Large intestine (tissue), 3 donors: ENCODE data around the gene TSHR. TPM values are rescaled to one million over a fixed set of nuclear protein-coding genes. Genes with fewer than 3 reads are reported as not detected.

Experiments
- DNase-seq, 2 donors: peaks; one replicate each; pipeline versions ENCODE4 v3.0.0 to v3.0.0-alpha.2; 2013
- H3K27ac ChIP-seq: one replicate; pipeline ENCODE4 v1.5.1; 2013; ENCODE audit warnings: low read length
- H3K27me3 ChIP-seq: 2 replicates; pipeline ENCODE4 v1.6.1; 2013; ENCODE audit warnings: low read length; ENCODE audit not compliant: control insufficient read depth, insufficient read depth
- H3K36me3 ChIP-seq: 2 replicates; pipeline ENCODE4 v1.6.1; 2013; ENCODE audit warnings: low read length; ENCODE audit not compliant: control insufficient read depth, insufficient read depth
- H3K4me1 ChIP-seq: one replicate; pipeline ENCODE4 v1.6.1; 2013; ENCODE audit warnings: low read length; ENCODE audit not compliant: control insufficient read depth, insufficient read depth
- H3K4me3 ChIP-seq: one replicate; pipeline ENCODE4 v1.5.1; 2013; ENCODE audit warnings: low read length
- H3K9me3 ChIP-seq: one replicate; pipeline ENCODE4 v1.6.1; 2013; ENCODE audit warnings: mild to moderate bottlenecking, low read depth, low read length, moderate library complexity; ENCODE audit not compliant: control insufficient read depth
- whole genome bisulfite sequencing: methylation state at CpG from one replicate; pipeline ENCODE4 v1.1.5; 2013; ENCODE audit warnings: low lambda C conversion rate; ENCODE audit not compliant: insufficient coverage; 5-methylcytosine and 5-hydroxymethylcytosine counted together
- polyA plus RNA-seq: library from polyadenylated mRNA; unstranded; fragments of 120-200 nt; gene quantifications from one replicate; pipeline ENCODE4 v1.2.1, GENCODE V29; 2013

Gene TSHR
- polyA plus RNA-seq, 1 donor, result 0.16 TPM

DNA sequence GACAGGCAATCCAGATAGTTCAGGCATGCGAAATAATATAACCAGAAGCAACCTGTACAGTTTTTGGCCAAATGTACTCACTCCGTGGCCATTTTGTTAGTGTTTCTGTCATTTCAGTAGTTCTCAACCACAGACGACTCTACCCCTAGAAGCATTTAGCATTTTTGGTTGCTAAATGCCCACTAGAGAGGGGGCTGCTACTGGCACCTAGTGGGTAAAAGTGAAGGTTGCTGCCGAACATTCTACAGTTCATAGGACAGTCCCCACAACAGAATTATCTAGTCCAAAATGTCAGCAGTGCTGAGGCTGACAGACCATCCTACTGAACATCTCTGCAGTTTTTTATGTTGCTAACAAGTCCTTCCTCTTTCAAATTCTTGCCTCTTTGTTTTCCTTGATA lies 107.4 kb downstream of the TSHR start:
- Histone ChIP-seq H3K27ac (no peak overlapping the region), H3K27me3 (no peaks in the 10 kb centered on the region), H3K9me3 (no peaks in the 10 kb centered on the region), H3K36me3 (no peaks in the 10 kb centered on the region), H3K4me3 (no peak overlapping the region), H3K4me1 (no peaks in the 10 kb centered on the region)
- no peak for DNase-seq
- no CpG with 5 or more reads among the region's 4 CpGs for WGBS

DNA sequence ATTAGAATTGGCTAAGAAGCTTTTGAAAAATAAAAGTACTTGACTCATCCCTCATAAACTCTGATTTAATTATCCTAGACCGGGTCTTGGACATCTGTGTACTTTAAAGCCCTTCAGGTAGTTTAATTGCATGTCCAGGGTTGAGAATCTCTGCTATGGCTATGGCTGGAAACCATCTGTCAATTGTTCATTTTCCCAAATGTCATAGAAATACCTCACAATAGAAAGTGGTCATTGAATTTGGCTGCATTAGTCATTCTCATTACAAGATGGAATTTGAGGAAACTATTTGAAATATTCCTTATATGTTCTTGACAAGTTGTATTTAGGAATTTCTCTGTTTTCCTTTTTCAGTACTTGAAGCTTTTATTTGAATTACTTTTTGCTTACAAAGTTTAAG lies 111.3 kb downstream of the TSHR start:
- DNase-seq, result no peak
- H3K4me3 ChIP-seq, result no peak overlapping the region
- H3K36me3 ChIP-seq, result no peaks in the 10 kb centered on the region
- H3K4me1 ChIP-seq, result no peaks in the 10 kb centered on the region
- no peak overlapping the region for H3K27ac ChIP-seq
- peaks cover 5% of the 10 kb centered on the region for H3K9me3 ChIP-seq
- WGBS, result no CpG with 5 or more reads among the region's 1 CpG
- no peaks in the 10 kb centered on the region for H3K27me3 ChIP-seq

- Histone ChIP-seq H3K4me1 (no peaks in the 10 kb centered on the region), H3K9me3 (peaks cover 5% of the 10 kb centered on the region), H3K36me3 (no peaks in the 10 kb centered on the region), H3K27ac (no peak overlapping the region), H3K4me3 (no peak overlapping the region), H3K27me3 (no peaks in the 10 kb centered on the region)
- DNase-seq, result no peak
- 100% methylated on average over 1 of the region's 2 CpGs for WGBS
Observed at GRCh38 chr14:81067156-81067555, 111.7 kb downstream of the TSHR start.

DNA sequence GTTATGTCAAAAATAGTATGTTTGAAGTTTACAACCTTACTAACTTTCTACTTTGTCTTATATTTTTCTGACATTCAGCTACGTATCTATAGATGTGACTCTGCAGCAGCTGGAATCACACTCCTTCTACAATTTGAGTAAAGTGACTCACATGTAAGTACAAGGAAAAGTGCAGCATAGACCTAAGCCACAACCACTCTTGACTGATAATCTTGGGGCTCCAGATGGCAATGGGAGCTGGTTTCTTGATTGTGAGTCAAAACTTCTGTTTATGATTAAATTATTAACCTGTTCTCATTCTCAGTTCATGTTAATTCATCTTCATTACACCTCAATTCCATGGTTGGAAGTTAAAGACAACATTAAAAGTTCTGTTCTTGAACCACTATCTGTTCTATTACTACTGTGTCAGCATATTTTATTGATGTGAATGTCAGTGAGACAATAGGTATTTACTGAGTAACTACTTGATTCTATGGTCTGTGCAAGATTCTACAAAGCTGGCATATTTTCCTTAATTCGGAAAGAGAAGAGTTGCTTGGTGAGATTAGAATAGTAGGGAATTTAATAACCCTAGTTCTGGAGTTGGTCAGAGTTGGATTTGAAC lies 112.9 kb downstream of the TSHR start:
- WGBS, result 100% methylated on average over 1 of the region's 2 CpGs
- Histone ChIP-seq H3K4me3 (no peak overlapping the region), H3K27me3 (no peaks in the 10 kb centered on the region), H3K4me1 (no peaks in the 10 kb centered on the region), H3K9me3 (peaks cover 5% of the 10 kb centered on the region), H3K36me3 (no peaks in the 10 kb centered on the region), H3K27ac (no peak overlapping the region)
- DNase-seq, result no peak

- DNase-seq, result no peak
- no peak overlapping the region for H3K27ac ChIP-seq
- no peaks in the 10 kb centered on the region for H3K36me3 ChIP-seq
- no CpG with 5 or more reads among the region's 2 CpGs for WGBS
- no peaks in the 10 kb centered on the region for H3K4me1 ChIP-seq
- H3K27me3 ChIP-seq, result no peaks in the 10 kb centered on the region
- no peak overlapping the region for H3K4me3 ChIP-seq
- peaks cover 5% of the 10 kb centered on the region for H3K9me3 ChIP-seq
Observed at GRCh38 chr14:81070511-81070910, 115.1 kb downstream of the TSHR start.

DNA sequence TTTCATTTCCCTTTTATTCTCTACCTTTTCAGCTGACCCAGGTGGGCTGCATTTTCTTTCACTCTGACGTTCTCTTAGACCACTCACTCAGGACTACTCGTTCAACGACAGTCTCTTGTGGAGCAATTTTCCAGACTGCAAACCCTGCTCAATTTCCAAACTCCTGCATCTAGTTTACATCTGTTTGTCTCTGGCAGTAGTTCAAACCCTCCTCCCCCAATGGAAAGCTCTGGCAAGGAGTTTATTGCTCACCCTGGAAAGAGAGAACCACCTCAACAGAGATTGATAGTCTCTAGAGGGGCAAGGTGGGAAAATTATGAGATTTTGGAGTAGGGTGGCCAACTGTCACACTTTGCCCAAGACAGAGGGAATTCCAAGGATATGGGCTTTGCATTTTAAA lies 130.2 kb downstream of the TSHR start:
- H3K27ac ChIP-seq, result no peak overlapping the region
- H3K9me3 ChIP-seq, result no peaks in the 10 kb centered on the region
- H3K4me3 ChIP-seq, result no peak overlapping the region
- no peaks in the 10 kb centered on the region for H3K36me3 ChIP-seq
- H3K27me3 ChIP-seq, result no peaks in the 10 kb centered on the region
- H3K4me1 ChIP-seq, result no peaks in the 10 kb centered on the region
- no peak for DNase-seq
- WGBS, result 72% methylated on average over 2 of the region's 3 CpGs

GRCh38 chr14:81087230-81087629 lies 131.8 kb downstream of the TSHR start:
- Histone ChIP-seq H3K27ac (no peak overlapping the region), H3K27me3 (no peaks in the 10 kb centered on the region), H3K36me3 (no peaks in the 10 kb centered on the region), H3K4me3 (no peak overlapping the region), H3K9me3 (no peaks in the 10 kb centered on the region), H3K4me1 (no peaks in the 10 kb centered on the region)
- 83% methylated on average over 1 of the region's 3 CpGs for WGBS
- no peak for DNase-seq

GRCh38 chr14:81091139-81091538 lies 135.7 kb downstream of the TSHR start:
- Histone ChIP-seq H3K4me1 (no peaks in the 10 kb centered on the region), H3K27ac (no peak overlapping the region), H3K36me3 (no peaks in the 10 kb centered on the region), H3K9me3 (no peaks in the 10 kb centered on the region), H3K4me3 (no peak overlapping the region), H3K27me3 (no peaks in the 10 kb centered on the region)
- no peak for DNase-seq

DNA sequence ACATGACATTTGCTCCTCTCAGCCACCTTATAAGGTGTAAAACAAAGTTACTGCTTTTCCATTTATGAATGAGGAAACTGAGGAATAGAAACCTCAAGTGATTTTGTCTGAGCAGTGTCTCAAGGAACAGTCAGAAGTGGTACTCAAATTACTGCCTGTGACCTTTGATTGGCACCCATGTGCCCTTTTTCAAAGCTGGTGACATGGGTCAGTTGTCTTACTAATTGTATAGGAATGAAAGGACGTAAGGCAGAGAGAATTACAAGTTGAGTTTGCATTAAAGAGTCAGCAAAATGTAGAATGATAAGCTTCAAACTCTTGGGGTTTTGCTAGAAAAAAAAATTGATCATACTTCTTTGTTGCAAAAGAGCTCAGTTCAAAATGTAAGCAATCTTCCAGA lies 136.2 kb downstream of the TSHR start:
- Histone ChIP-seq H3K4me3 (no peak overlapping the region), H3K4me1 (no peaks in the 10 kb centered on the region), H3K36me3 (no peaks in the 10 kb centered on the region), H3K27me3 (no peaks in the 10 kb centered on the region), H3K9me3 (no peaks in the 10 kb centered on the region), H3K27ac (no peak overlapping the region)
- no peak for DNase-seq
- 50% methylated on average over 1 of the region's 1 CpG for WGBS

DNA sequence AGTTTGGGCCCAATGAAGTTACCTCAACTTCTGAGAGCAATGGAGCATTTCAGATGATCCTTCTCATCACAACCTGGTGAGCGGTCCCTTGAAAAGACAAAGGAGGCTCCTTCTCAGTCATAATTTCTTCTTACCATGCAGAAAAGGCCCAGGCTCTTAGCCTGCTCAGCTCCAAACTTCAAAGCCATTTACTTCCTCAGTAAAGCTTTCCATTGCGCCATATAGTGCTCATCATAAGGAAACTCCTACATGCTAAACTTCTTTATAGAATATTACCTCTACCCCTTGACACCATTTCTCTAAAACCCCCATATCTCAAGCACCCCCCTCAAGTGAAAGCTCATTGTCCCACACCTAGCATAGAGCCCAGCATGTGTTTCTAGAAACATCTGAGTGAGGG lies 138.2 kb downstream of the TSHR start:
- Histone ChIP-seq H3K4me1 (no peaks in the 10 kb centered on the region), H3K9me3 (no peaks in the 10 kb centered on the region), H3K36me3 (no peaks in the 10 kb centered on the region), H3K27ac (no peak overlapping the region), H3K27me3 (no peaks in the 10 kb centered on the region), H3K4me3 (no peak overlapping the region)
- 88% methylated on average over 1 of the region's 2 CpGs for WGBS
- DNase-seq, result no peak

DNA sequence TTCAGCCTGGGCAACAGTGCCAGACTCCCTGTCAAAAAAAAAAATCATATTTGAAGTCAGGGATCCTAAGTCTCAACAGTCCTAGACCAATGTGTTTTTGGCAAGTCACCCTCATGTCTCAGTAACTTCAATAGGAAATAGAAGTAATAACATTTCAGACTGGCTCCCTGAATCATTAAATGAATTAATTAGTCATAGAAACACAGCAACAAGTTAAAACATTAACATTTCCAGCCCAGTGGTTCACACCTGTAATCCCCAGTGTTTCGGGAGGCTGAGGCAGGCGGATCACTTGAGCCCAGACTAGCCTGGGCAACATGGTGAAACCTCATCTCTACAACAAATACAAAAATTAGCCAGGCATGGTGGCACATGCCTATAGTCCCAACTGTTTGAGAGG lies 140.1 kb downstream of the TSHR start:
- WGBS, result no CpG with 5 or more reads among the region's 2 CpGs
- no peak overlapping the region for H3K4me3 ChIP-seq
- no peak for DNase-seq
- no peaks in the 10 kb centered on the region for H3K9me3 ChIP-seq
- no peaks in the 10 kb centered on the region for H3K36me3 ChIP-seq
- no peak overlapping the region for H3K27ac ChIP-seq
- no peaks in the 10 kb centered on the region for H3K27me3 ChIP-seq
- H3K4me1 ChIP-seq, result no peaks in the 10 kb centered on the region
